T-helper 1 cell treated with Interleukin-12 subunit alpha and Interleukin-12 subunit beta and Interleukin-4 antibody, amounts not matched to agents 30 ng/mL and 1 ng/mL, for 36 hours (primary cell): ENCODE data around the gene CIC. TPM values are rescaled to one million over a fixed set of nuclear protein-coding genes. Genes with fewer than 3 reads are reported as not detected.

Experiments
- total RNA-seq: library from RNA; stranded (reverse); gene quantifications from 2 replicates; pipeline ENCODE4 v1.2.3, GENCODE V29; 2022

The CIC gene
- total RNA-seq, 1 donor from 2014 or later = 98.8 TPM

Other genes with a start within 250 kb of the CIC start
- 3.6 and 4.6 TPM in 2 replicates for gene GRIK5, start 199.0 kb upstream of the CIC start, total RNA-seq
- gene ZNF574, start 193.1 kb upstream of the CIC start, total RNA-seq = 15.2 and 15.9 TPM in 2 replicates
- 42.8 and 46.2 TPM in 2 replicates for gene POU2F2, start 136.8 kb upstream of the CIC start, total RNA-seq
- 47.7 and 48.8 TPM in 2 replicates for gene DEDD2, start 51.6 kb upstream of the CIC start, total RNA-seq
- 20.1 and 20.4 TPM in 2 replicates for gene ZNF526, start 48.9 kb upstream of the CIC start, total RNA-seq
- 56.9 and 60.7 TPM in 2 replicates for gene GSK3A, start 26.6 kb upstream of the CIC start, total RNA-seq
- 41.8 and 51.2 TPM in 2 replicates for gene ERF, start 14.1 kb upstream of the CIC start, total RNA-seq
- gene PRR19, start 32.9 kb downstream of the CIC start, total RNA-seq = 0.51 and 0.76 TPM in 2 replicates
- 35.5 and 36.8 TPM in 2 replicates for gene PAFAH1B3, start 33.4 kb downstream of the CIC start, total RNA-seq
- gene TMEM145, start 44.1 kb downstream of the CIC start, total RNA-seq = 0.12 TPM in 1 of 2 replicates, not detected in the other
- 4.3 and 4.5 TPM in 2 replicates for gene MEGF8, start 56.4 kb downstream of the CIC start, total RNA-seq
- gene CNFN, start 121.0 kb downstream of the CIC start, total RNA-seq = not detected in 2 replicates
- gene LIPE, start 158.1 kb downstream of the CIC start, total RNA-seq = 26.9 and 30.2 TPM in 2 replicates
- not detected in 2 replicates for gene CXCL17, start 173.7 kb downstream of the CIC start, total RNA-seq